C4-2B (cell line): ENCODE results near the gene HACD1.

Source experiments
- ZFX ChIP-seq: fragments of 450-650 bp; IDR thresholded peaks from 2 replicates; pipeline ENCODE4 v1.6.1; 2017
- TF ChIP-seq, protein P1 (sequence below): fragments of 450-650 bp; conservative IDR thresholded peaks from 2 replicates; pipeline ENCODE4 v1.5.1; 2017; ENCODE audit warnings: mild to moderate bottlenecking

- TF ChIP-seq, protein P1, sequence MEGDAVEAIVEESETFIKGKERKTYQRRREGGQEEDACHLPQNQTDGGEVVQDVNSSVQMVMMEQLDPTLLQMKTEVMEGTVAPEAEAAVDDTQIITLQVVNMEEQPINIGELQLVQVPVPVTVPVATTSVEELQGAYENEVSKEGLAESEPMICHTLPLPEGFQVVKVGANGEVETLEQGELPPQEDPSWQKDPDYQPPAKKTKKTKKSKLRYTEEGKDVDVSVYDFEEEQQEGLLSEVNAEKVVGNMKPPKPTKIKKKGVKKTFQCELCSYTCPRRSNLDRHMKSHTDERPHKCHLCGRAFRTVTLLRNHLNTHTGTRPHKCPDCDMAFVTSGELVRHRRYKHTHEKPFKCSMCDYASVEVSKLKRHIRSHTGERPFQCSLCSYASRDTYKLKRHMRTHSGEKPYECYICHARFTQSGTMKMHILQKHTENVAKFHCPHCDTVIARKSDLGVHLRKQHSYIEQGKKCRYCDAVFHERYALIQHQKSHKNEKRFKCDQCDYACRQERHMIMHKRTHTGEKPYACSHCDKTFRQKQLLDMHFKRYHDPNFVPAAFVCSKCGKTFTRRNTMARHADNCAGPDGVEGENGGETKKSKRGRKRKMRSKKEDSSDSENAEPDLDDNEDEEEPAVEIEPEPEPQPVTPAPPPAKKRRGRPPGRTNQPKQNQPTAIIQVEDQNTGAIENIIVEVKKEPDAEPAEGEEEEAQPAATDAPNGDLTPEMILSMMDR = no peak
- no peak for TF ChIP-seq ZFX
These were observed 27.3 kb upstream of the HACD1 start for GRCh38 chr10:17644485-17644943.
